ENCODE data around the gene TIMM29.

DNA sequence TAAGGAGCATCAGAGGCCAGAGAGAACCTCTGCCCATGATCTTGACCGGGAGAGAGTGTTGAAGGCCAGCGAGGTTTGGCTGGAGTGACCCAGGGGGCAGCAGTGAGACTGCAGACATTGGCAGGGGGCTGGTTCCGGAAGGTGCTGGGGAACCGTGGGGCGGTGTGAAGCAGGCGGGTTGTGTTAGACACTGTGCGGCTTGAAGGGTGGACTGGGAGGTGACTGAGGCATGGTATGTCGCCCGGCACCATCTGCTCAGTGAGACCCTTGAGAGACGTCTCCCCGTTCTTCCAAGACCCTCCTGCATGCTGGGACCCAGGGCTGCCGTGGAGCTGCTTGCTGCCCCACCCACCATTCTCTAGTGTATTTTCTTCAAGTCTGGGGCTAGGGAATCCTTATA is 32.7 kb upstream of the TIMM29 start:
- TF ChIP-seq EZH2 (IDR thresholded peaks at IDR 0.05; ENCODE audit: insufficient read depth, poor library complexity, severe bottlenecking), result no peak
- no peak for TF ChIP-seq EZH2phosphoT487 (IDR thresholded peaks at IDR 0.05; ENCODE audit: insufficient read depth, low read depth)

All from GM23248 (cell line).